Esophagus muscularis mucosa (tissue), 4 donors: ENCODE results near the gene GPI. TPM values are rescaled to one million over a fixed set of nuclear protein-coding genes. Genes with fewer than 3 reads are reported as not detected.
A peak's percentile ranks its signal among the peaks of the same experiment; 100 is the strongest.

Experiments
- DNase-seq: peaks from one replicate; pipeline ENCODE4 v3.0.0-alpha.2; 2017; ENCODE audit errors: extremely low spot score
- H3K27ac ChIP-seq, 4 donors: fragments of 200-600 bp; sonication (generic); replicated peaks in 1 of 4; 1 replicate in 3 of 4; 2 replicates in 1 of 4; pipeline ENCODE4 v1.5.1; 2016 to 2019; ENCODE audit warnings: mild to moderate bottlenecking in 1 of 4
- H3K27me3 ChIP-seq, 4 donors: fragments of 200-600 bp; sonication (generic); one replicate each; pipeline versions ENCODE4 v1.5.1 to v1.6.0; 2016 to 2019
- H3K36me3 ChIP-seq, 4 donors: fragments of 200-600 bp; sonication (generic); one replicate each; pipeline ENCODE4 v1.5.1; 2016 to 2019
- H3K4me1 ChIP-seq, 4 donors: fragments of 200-600 bp; sonication (generic); one replicate each; pipeline ENCODE4 v1.5.1; 2016 to 2019
- H3K4me3 ChIP-seq, 4 donors: fragments of 200-600 bp; sonication (generic); 1 replicate in 2 of 4; 2 replicates in 2 of 4; pipeline ENCODE4 v1.5.1; 2016 to 2019; ENCODE audit warnings: mild to moderate bottlenecking in 4 of 4, moderate library complexity in 1 of 4
- H3K9me3 ChIP-seq, 4 donors: fragments of 200-600 bp; sonication (generic); 1 replicate in 3 of 4; 2 replicates in 1 of 4; pipeline ENCODE4 v1.5.1; 2016 to 2019
- EP300 ChIP-seq: sonication (generic); formaldehyde crosslinking; IDR thresholded peaks from one replicate; pipeline ENCODE4 v1.6.1; 2017; ENCODE audit warnings: antibody characterized with exemption
- POLR2A ChIP-seq: fragments of 450-650 bp; IDR thresholded peaks from one replicate; pipeline ENCODE4 v1.6.1; 2017; ENCODE audit warnings: antibody characterized with exemption, moderate library complexity, mild to moderate bottlenecking, low read depth
- POLR2AphosphoS5 ChIP-seq, 2 donors: sonication (generic); formaldehyde crosslinking; IDR thresholded peaks; one replicate each; pipeline ENCODE4 v1.6.1; 2017; ENCODE audit warnings: antibody characterized with exemption in 2 of 2
- WGBS: methylation state at CpG from one replicate; pipeline ENCODE4 v1.1.5; 2018; 5-methylcytosine and 5-hydroxymethylcytosine counted together
- intact Hi-C: fragments of 100-400 bp; cut with DNase I; formaldehyde crosslinking; loops from one replicate; pipeline ENCODE4 v1.15.1; 2023
- total RNA-seq, 4 donors: library from RNA; depleted of rRNA; stranded (reverse); fragments of >200 nt; gene quantifications; one replicate each; pipeline versions ENCODE4 v1.1.0 to v1.2.1, GENCODE V29; 2016
- TF ChIP-seq, protein P1 (sequence below), 3 experiments: fragments of 200-600 bp in 2 of 3; fragments of 450-650 bp in 1 of 3; sonication (generic) in 2 of 3; IDR thresholded peaks; one replicate each; pipeline ENCODE4 v1.5.1; 2017 to 2019; ENCODE audit warnings: antibody characterized with exemption in 3 of 3, mild to moderate bottlenecking in 2 of 3, moderate library complexity in 1 of 3

GPI gene
- total RNA-seq, 4 donors from 2014 or later, result 121 to 313 (median 212) TPM

DNA sequence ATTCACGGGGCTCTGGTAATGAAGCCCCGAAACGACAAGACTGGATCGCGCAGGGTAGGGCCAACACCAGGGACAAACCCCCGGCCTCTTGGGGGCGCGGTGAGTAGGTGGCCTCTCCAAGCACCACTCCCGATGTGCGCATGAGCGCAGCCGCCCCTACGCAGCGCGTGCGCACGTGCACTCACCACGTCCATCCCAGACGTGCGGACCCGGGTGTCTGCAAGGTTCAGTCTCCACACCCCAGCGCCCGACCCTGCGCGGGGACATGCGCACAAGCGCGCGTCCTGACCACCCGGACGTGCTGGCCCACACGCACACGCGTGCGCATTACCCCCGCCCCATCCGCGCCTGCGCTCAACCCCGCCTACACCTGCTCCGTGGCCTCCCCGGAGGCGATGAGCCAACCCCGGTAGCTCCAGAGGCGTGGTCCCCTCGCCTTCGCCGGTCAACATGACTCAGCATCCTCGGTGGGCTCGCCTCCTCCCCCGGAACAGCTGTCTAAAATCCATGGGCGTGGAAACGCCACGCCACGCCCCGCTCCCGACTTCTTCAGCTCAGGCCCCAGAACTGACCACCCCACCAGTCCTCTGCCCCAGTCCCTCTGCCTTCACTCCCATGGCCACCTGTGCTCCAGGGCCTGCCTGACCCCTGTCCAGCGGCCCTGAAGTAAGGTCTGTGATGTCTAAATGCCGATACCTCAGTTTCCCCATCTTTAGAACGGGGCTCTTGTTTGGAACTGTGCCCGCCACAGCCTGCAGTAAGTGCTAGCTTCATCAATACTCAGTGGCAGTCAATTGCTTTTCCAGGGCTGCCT lies 5.6 kb upstream of the GPI start:
- Histone ChIP-seq H3K36me3 (peaks cover 10 to 20% (median 16%) of the 10 kb centered on the region in 4 donors), H3K27ac (peak overlapping the region; percentile 80 to 90 (median 82)), H3K4me3 (peak overlapping the region; percentile 53 to 62 (median 54)), H3K9me3 (no peaks in the 10 kb centered on the region), H3K27me3 (no peaks in the 10 kb centered on the region), H3K4me1 (peaks cover 7 to 23% (median 21%) of the 10 kb centered on the region in 4 donors)
- WGBS, result 1% methylated on average over 8 of the region's 61 CpGs
- TF ChIP-seq POLR2AphosphoS5 (IDR thresholded peaks at IDR 0.05) (peak; percentile 84 to 96), POLR2A (no peak)
- TF ChIP-seq, protein P1, sequence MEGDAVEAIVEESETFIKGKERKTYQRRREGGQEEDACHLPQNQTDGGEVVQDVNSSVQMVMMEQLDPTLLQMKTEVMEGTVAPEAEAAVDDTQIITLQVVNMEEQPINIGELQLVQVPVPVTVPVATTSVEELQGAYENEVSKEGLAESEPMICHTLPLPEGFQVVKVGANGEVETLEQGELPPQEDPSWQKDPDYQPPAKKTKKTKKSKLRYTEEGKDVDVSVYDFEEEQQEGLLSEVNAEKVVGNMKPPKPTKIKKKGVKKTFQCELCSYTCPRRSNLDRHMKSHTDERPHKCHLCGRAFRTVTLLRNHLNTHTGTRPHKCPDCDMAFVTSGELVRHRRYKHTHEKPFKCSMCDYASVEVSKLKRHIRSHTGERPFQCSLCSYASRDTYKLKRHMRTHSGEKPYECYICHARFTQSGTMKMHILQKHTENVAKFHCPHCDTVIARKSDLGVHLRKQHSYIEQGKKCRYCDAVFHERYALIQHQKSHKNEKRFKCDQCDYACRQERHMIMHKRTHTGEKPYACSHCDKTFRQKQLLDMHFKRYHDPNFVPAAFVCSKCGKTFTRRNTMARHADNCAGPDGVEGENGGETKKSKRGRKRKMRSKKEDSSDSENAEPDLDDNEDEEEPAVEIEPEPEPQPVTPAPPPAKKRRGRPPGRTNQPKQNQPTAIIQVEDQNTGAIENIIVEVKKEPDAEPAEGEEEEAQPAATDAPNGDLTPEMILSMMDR (IDR thresholded peaks at IDR 0.05), result peak; percentile 48 to 69 (median 66)
- intact Hi-C loops, result no loop called here
- DNase-seq, result peak; percentile 99

DNA sequence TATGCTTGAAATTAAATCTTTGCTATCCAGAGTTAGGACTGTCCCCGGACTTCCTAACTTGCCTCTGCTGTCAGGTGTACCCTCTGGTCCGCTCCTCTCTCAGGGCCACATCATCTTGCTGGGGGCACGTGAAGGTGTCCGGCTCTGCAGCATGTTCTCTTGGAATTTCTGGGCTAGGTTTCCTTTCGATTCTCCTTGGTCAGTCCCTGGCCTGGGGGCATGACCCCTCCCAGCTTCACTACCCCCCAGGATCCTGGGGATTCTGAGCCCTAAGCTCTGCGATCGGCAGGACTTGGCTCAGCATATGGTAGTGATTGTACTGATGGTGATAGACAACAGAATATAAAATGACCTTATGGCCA lies 5.1 kb upstream of the GPI start:
- TF ChIP-seq POLR2A, result no peak
- no peak for TF ChIP-seq EP300
- TF ChIP-seq POLR2AphosphoS5 (IDR thresholded peaks at IDR 0.05), result no peak
- TF ChIP-seq, protein P1 (IDR thresholded peaks at IDR 0.05), result no peak
- DNase-seq, result no peak
- H3K4me3 ChIP-seq, result peak overlapping the region; percentile 53 to 62 (median 54)
- peak overlapping the region; percentile 80 to 90 (median 82) for H3K27ac ChIP-seq
- H3K36me3 ChIP-seq, result peaks cover 4 to 14% (median 10%) of the 10 kb centered on the region in 4 donors
- 67% methylated on average over 6 of the region's 7 CpGs for WGBS
- no peaks in the 10 kb centered on the region for H3K27me3 ChIP-seq
- no peaks in the 10 kb centered on the region for H3K9me3 ChIP-seq
- peaks cover 7 to 27% (median 25%) of the 10 kb centered on the region in 4 donors for H3K4me1 ChIP-seq
- intact Hi-C loops, result no loop called here

DNA sequence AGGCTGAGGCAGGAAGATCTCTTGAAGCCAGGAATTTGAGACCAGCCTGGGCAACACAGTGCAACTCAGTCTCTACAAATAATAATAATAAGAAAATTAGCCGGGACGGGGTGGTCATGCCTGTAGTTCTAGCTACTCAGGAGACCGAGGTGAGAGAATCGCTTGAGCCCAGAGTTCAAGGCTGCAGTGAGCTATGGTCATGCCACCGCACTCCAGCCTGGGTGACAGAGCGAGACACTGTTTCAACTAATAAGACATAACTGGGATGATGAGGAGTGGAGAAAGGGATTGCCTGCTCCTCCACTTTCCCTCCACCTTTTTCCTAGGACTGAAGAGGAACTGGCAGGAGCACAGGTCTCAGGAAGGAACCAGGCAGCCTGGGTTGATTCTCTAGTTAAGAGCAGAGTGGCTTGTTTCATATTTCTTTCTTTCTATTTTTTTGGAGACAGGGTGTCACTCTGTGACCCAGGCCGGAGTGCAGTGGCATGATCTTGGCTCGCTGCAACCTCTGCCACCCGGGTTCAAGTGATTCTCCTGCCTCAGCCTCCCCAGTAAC lies 4.6 kb upstream of the GPI start:
- intact Hi-C loops, result no loop called here
- Histone ChIP-seq H3K4me1 (peaks cover 7 to 27% (median 25%) of the 10 kb centered on the region in 4 donors), H3K4me3 (no peak overlapping the region), H3K9me3 (no peaks in the 10 kb centered on the region), H3K27me3 (no peaks in the 10 kb centered on the region), H3K36me3 (peaks cover 0 to 9% (median 5%) of the 10 kb centered on the region in 4 donors), H3K27ac (peak overlapping the region; percentile 80 to 90 (median 82))
- 92% methylated on average over 9 of the region's 9 CpGs for WGBS
- TF ChIP-seq EP300, result no peak
- no peak for DNase-seq

DNA sequence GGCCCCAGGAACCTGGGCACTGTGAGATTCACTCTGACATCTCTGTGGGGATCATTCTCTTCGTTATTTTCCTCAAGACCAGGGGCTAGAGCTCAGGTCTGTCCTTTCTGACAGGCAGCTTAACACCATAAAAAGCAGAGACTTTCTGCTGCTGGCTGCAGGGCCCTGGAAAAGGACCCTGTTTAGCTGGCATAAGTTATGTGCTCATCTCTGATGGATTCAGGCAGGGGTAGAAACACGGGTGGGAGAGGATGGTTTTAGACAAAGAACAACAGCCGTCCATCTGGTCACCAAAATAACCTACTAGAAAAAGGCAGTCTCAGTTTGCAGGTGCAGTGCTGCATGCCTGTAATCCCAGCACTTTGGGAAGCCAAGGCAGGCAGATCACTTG lies 2.3 kb upstream of the GPI start:
- TF ChIP-seq EP300 (no peak), POLR2AphosphoS5 (IDR thresholded peaks at IDR 0.05) (no peak), POLR2A (no peak)
- TF ChIP-seq, protein P1 (IDR thresholded peaks at IDR 0.05), result no peak
- H3K4me3 ChIP-seq, result no peak overlapping the region
- peaks cover 5 to 14% (median 10%) of the 10 kb centered on the region in 4 donors for H3K36me3 ChIP-seq
- H3K9me3 ChIP-seq, result no peaks in the 10 kb centered on the region
- no peak for DNase-seq
- H3K27ac ChIP-seq, result no peak overlapping the region
- intact Hi-C loops, result no loop called here
- no peaks in the 10 kb centered on the region for H3K27me3 ChIP-seq
- peaks cover 27 to 49% (median 46%) of the 10 kb centered on the region in 4 donors for H3K4me1 ChIP-seq
- 73% methylated on average over 3 of the region's 3 CpGs for WGBS

DNA sequence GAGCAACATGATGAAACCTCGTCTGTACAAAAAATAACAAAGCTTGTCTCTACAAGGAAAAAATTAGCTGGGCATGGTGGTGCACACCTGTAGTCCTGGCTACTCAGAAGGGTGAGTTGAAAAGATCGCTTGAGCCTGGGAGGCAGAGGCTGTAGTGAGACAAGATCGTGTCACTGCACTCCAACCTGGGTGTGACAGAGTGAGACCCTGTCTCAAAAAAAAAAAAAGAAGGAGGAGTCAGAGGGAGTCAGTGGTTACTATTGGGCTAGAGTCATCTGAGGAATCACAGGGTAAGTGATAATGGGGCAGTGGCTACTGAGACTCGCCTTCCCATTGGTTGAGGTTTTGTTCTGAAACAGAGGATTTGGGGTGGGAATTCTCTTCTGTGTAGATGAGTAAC lies 1.9 kb upstream of the GPI start:
- Histone ChIP-seq H3K27me3 (no peaks in the 10 kb centered on the region), H3K36me3 (peaks cover 5 to 18% (median 14%) of the 10 kb centered on the region in 4 donors), H3K4me3 (no peak overlapping the region), H3K4me1 (peaks cover 31 to 53% (median 50%) of the 10 kb centered on the region in 4 donors), H3K9me3 (no peaks in the 10 kb centered on the region), H3K27ac (no peak overlapping the region)
- WGBS, result 89% methylated on average over 4 of the region's 4 CpGs
- no peak for DNase-seq
- TF ChIP-seq POLR2AphosphoS5 (IDR thresholded peaks at IDR 0.05) (no peak), POLR2A (no peak), EP300 (no peak)
- TF ChIP-seq, protein P1 (IDR thresholded peaks at IDR 0.05), result no peak
- intact Hi-C loops, result no loop called here
